ENCODE results near the gene NEAT1. TPM values are rescaled to one million over a fixed set of nuclear protein-coding genes. Genes with fewer than 3 reads are reported as not detected.

NEAT1 gene
- total and polyA plus RNA-seq, 9 of the 15 experiments (the other 6 are each of a cell fraction or from before 2014, with no cell fraction given) = 20.1 to 389 (median 62.8) TPM

GRCh38 chr11:65419772-65420481 is 2.7 kb upstream of the NEAT1 start (continued):
- TF ChIP-seq KLF6 (CRISPR knock-in tag; IDR thresholded peaks at IDR 0.05; ENCODE audit: borderline replicate concordance) (peak; percentile 41; the same call in 1 of the 2 replicates), NBN (IDR thresholded peaks at IDR 0.05; ENCODE audit: low read depth) (0 out of 2 replicates have a peak, but pooled peaks have one; percentile 53), ARNT (IDR thresholded peaks at IDR 0.05) (peak in 1 of 2 experiments; percentile 99; a peak in 2 of 4 replicates), DACH1 (IDR thresholded peaks at IDR 0.05; ENCODE audit: partially characterized antibody) (peak; percentile 52), HEY1 (CRISPR knock-in tag; IDR thresholded peaks at IDR 0.05; ENCODE audit: borderline replicate concordance) (no peak)

- ChIA-PET CTCF (ENCODE audit: low intra/inter-chr PET ratio) (no interaction called here), POLR2A (interaction anchor here (0.7 to 17.3 kb wide), 16 partner anchors 8 to 543 kb away, joined by 3 to 1349 read pairs (median 4); partner anchors contain the start of genes FRMD8, MALAT1, SLC25A45 and ZNHIT2)
- H3K4me1 ChIP-seq (replicated peaks in 1 of 2; ENCODE audit: control insufficient read depth in 2 of 2, insufficient read depth in 2 of 2, low read length in 2 of 2) = peaks cover 50 to 69% of the 10 kb centered on the region in 2 experiments
- peak overlapping the region; percentile 98 for H3K27ac ChIP-seq (ENCODE audit: extremely low read depth, low read depth, low read length)
- in situ Hi-C loops (cut with MboI) (no loop called here), intact Hi-C loops (cut with micrococcal nuclease) (no loop called here)
- peak overlapping the region; percentile 91 for H3K4me2 ChIP-seq (ENCODE audit: insufficient read depth, low read length)
- no peak overlapping the region for H2AFZ ChIP-seq (ENCODE audit: low read depth, low read length)
- no CpG with 5 or more reads among the region's 2 CpGs for WGBS (ENCODE audit: insufficient coverage, low coverage, missing lambda C conversion rate)
- peaks cover 28% of the 10 kb centered on the region for H4K20me1 ChIP-seq (replicated peaks; ENCODE audit: control insufficient read depth, insufficient read depth, low read length)
- ATAC-seq = no peak
- H3K27me3 ChIP-seq (ENCODE audit: control insufficient read depth in 2 of 2, insufficient read depth in 2 of 2, low read length in 2 of 2) = no peaks in the 10 kb centered on the region
- peaks cover 28% of the 10 kb centered on the region for H3K36me3 ChIP-seq (ENCODE audit: control insufficient read depth, insufficient read depth, low read length)
- peak overlapping the region; percentile 88 to 98; a peak in 3 of 4 replicates for H3K9ac ChIP-seq (ENCODE audit: insufficient read depth in 1 of 2, low read depth in 2 of 2, low read length in 2 of 2)
- BruUV-seq (replicated peaks) = no TSS peak
- no peaks in the 10 kb centered on the region for H3K9me1 ChIP-seq (ENCODE audit: control insufficient read depth, insufficient read depth, low read length)
- peaks cover 89% of the 10 kb centered on the region for H3K79me2 ChIP-seq (ENCODE audit: control insufficient read depth, insufficient read depth, low read length)
- no peak for FAIRE-seq
- no peak for DNase-seq (ENCODE audit: extremely low read depth in 1 of 4, low spot score in 3 of 4)
- H3K4me3 ChIP-seq = peak overlapping the region; percentile 79; the same call in 1 of the 2 replicates
- H3K9me3 ChIP-seq (replicated peaks; ENCODE audit: control insufficient read depth, insufficient read depth, low read depth, low read length) = no peaks in the 10 kb centered on the region
- TF ChIP-seq STAT6 (CRISPR knock-in tag; IDR thresholded peaks at IDR 0.05) = no peak
- 0 out of 4 replicates have a peak, but pooled peaks of 1 of the 2 experiments have one; percentile 28 for TF ChIP-seq ARNT (IDR thresholded peaks at IDR 0.05)
- no peak for TF ChIP-seq ZNF274 (IDR thresholded peaks at IDR 0.05; ENCODE audit: borderline replicate concordance, low read depth, low read length)
- TF ChIP-seq JUNB (CRISPR knock-in tag; conservative IDR thresholded peaks at IDR 0.05) = no peak
- TF ChIP-seq CBFB (CRISPR knock-in tag; IDR thresholded peaks at IDR 0.05) = no peak
- no peak for TF ChIP-seq CGGBP1 (CRISPR knock-in tag; IDR thresholded peaks at IDR 0.05)
- TF ChIP-seq ZNF316 (IDR thresholded peaks at IDR 0.05) = no peak
- TF ChIP-seq HMBOX1 (IDR thresholded peaks at IDR 0.05) = no peak
- TF ChIP-seq ZNF197 (CRISPR knock-in tag; IDR thresholded peaks at IDR 0.05; ENCODE audit: low read depth) = no peak
- no peak for TF ChIP-seq VEZF1 (CRISPR knock-in tag; IDR thresholded peaks at IDR 0.05)
- TF ChIP-seq NR1H2 (CRISPR knock-in tag; IDR thresholded peaks at IDR 0.05) = no peak
Measured at GRCh38 chr11:65420506-65420905, 2.1 kb upstream of the NEAT1 start.

Measured in K562 (cell line).